UCSD-AML1 (cell line): ENCODE results near the gene RPL29.

Experiments used
- DNase-seq: peaks from one replicate; lab custom pipeline; 2025; ENCODE audit not compliant: unreplicated experiment; lab: John Stamatoyannopoulos, UW

The RPL29 gene

GRCh38 chr3:52026041-52026440, 30.3 kb upstream of the RPL29 start:
- no peak for DNase-seq

GRCh38 chr3:52025453-52025852, 29.8 kb upstream of the RPL29 start:
- DNase-seq: no peak

- DNase-seq: no peak
Observed at GRCh38 chr3:52024765-52025452, 29.2 kb upstream of the RPL29 start.

- DNase-seq: no peak
Observed at GRCh38 chr3:52023860-52024764, 28.4 kb upstream of the RPL29 start.

DNA sequence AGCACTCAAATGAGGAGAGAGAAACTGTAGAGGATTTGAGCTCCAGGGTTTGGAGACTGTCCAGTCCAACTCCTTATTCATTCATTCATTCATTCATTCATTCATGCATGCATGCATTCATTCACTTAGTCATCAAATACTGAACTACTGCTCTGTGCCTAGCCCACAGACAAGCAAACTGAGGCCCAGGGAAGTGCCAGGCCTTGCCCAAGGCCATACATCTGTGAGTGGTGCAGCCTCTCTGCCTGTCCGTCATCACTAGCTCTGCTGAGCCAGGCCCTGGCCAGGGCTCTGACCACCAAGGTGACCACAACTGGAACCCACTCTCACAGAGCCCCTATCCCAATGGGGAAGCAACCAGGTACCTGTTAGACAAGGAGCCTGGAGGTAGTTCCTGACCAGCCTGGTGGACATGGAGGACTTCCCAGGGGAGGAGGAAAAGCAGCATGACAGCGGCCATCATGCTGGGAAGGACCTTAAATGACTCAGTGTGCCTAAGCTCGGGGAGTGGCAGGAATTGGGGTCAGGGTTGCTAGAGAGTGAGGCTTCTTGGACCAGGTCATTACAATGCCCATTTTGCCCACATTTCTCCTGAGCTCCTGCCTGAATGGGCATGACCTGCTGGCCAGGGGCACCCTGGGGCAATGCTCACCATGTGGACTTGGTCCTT, 27.5 kb upstream of the RPL29 start:
- DNase-seq: no peak

GRCh38 chr3:52022323-52023100, 26.8 kb upstream of the RPL29 start:
- DNase-seq: no peak

DNA sequence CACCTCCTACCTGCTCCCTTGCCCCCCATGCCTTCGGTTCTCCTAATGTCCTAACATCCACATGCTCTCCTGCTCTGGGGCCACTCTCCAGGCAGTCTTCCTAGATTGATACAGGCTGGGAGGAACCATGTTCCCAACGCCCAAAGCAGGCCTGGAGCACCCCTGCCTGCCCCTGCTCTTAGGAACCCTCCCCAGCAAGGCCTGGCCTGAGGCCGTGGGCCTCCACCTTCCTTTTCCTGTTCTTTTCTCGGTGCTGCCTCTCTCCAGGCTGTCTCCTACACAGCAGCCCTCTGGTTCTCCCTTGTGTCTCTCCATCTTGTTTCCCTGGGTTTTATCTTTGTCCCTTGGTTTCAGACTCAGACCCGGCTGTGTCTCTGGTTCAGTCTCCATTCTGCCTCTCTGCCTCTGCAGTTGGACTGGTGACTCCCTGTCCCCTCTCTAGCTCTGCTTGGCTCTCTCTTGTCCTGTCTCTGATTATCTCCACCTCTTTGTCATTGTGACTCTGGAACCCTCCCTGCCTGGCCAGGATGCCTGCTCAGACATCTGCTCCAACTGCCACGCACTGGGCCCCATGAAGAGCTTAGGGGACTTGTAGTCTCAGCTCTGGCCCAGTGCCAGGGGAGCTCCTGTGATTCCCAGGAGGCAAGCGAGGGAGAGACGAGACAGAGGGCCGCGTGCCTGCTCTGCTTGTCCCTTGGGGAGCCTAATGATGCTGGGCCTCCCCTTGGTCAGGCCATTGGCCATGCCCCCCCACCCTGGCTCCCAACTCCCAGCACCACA, 26.0 kb upstream of the RPL29 start:
- no peak for DNase-seq

GRCh38 chr3:52020796-52021195, 25.1 kb upstream of the RPL29 start:
- no peak for DNase-seq

DNA sequence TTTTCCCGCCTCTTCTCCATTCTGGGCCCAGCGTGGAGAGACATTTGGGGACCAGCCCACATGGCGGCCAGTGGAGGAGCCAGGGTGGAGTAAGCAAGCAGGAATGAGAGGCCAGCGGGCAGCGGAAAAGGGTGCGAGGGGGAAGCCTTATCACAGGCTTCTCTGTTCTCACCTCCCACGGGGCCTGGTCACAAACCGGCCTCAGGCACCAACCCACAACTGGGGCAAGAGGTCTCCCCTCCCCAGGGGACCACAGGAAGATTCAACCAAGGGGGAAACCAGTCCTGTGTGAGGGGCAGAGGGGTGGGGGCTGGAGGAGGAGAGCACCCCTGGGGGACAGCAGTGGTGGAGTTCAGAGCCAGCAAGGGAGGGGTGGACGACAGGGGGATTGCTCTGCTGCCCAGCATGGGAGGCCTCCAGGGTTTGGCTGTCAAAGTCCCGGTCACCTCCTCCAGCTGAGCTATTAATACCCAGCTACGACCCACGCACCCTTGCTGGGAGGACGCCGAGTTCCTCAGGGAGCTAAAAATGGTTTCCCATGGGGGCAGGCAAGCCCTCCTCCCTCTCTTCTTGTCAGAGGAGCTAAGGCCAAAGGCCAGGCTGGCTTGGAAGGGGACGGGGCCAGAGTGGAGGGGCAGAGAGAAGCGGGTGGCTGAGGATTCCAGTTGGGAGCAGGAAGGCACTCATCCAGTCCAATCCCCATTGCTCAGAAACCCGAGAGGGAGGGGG, 23.8 kb upstream of the RPL29 start:
- DNase-seq: no peak

DNA sequence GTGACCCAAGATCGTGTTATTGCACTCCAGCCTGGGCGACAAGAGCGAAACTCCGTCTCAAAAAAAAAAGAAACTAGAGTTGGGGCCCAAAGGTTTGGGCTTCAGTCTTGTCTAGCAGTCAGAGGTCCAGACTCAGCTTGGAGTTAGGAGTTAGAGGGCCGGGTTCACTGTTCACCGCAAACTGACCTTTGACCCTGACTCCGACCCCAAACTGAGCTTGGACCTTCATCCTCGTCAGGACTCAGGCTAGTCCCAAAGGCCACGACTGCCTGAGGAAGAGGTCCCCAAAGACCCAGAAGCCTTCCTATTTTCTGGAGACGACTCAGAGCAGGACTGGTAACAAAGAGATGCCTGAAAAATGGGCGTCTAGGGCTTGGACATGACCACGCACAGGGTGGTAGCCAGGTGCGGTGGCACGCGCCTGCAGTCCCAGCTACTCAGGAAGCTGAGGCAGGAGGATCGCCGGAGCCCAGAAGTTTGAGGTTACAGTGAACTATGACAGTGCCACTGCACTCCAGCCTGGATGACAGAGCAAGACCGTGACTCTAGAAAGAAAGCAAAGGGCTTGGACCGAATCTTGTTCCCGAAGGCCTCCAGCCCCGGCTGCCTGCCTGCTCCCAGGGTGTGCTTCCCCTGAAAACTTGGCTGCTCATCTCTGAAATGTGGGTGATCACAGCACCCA, 22.8 kb upstream of the RPL29 start:
- DNase-seq: no peak

DNA sequence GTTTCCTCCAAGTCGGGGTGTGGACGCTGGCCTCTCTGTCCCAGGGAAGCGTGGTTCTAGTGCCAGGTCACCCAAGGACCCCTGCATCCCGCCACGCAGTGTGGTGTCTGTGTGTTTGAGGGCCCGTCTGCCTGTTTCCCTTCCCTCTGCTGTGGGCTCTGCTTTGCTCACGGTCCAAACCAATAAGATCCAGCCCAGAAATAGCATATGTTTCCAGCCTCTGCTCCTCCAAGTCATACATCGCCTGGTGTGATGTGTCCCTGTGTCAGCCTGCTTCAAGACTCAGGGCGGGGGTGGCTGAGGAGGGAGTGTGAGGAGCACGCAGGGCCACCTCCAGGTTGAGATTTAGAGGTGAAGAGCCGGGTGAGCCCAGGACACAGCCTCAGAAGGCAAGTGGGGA, 21.9 kb upstream of the RPL29 start:
- no peak for DNase-seq

DNA sequence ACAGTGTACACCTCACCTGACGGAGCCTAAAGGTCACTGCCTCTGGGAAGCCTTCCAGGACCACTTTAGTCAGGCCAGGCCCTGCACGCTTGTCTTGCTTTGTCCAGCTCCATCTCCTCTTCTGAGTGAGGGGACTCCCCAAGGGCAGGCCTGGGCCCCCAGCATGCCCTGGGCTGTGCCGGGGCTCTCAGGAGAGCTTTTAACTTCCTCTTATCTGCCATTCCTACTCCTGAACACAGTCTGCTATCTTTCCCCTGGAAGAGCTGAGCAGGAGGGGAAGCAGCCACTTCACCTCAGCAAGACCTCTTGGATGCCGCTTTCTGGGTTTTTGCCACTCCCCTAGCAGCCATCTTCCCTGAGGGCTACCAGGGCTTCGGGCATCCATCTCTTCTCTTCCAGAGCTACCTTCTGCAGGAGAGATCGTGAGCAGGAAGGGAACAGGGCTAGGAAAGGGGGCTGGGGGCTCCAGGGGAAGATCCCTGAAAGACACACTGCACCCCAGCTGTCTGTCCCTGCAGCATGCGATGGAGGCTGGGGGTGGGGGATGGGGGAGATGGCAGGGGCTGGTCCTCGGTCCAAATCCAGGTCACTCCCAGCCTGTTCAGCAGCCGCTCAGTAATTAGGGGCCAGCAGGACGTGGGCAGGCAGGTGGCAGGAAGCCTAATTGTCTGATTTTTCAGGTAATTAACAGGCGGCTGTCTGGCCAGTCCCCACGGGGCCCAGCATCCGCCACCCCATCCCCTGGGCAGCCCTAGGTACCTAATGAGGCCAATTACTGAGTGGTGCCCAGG, 19.9 kb upstream of the RPL29 start:
- DNase-seq: no peak

GRCh38 chr3:52014613-52015012, 18.9 kb upstream of the RPL29 start:
- peak; percentile 63 for DNase-seq

DNA sequence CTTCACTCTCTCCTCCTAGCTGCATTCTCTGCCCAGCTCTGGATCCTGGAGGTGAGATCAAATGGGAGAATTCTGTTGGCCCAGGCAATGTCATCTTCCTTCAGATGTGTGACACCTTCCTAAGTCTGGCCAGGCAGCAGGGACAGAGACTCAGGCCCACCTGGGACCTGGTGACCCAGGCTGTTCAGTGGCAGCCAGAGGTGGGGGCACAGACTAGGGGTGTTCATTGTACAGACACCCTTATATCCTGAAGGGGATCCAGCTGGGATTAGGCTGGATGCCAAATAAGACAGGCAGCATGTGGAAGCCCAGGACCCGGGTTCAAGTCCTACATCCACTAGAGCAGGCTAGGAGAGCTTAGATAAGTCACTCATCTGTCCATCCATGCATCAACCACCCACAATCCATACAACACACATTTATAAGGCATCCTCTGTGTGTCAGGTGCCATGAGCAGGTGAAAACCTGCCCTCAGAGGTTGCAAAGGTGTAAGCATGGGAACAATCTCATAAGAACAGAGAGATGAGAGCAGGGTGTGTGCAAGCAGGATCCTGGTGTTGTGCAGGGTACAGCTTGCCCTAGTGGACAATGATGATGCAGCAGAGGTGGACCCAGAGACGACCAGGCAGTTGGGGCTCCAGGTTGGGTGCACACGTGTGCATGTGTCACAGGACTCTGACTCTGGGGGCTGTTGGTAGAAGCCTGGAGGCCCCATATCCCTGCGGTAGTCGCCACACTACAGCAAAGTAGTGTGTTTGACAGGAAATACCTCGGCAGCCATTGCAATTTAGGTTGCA, 18.3 kb upstream of the RPL29 start:
- no peak for DNase-seq

DNA sequence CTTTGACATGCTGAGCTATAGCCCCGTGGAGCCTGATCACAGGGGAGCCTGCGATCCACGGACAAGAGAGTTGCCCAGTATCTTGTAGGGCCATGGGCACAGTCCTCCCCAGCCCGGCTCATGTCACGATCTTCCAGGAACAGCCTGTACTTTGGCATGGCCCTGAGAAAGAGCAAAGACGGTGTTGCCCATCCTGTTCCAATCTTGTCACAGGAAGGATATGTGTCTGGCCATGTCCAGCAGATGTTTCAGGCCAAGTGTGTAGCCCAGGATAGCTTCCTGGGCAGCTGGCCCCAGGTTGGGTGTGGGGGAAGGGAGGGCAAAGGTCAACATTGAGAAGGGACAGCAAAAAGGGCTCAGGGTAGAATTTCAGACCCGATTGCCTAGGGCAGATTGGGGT, 17.0 kb upstream of the RPL29 start:
- no peak for DNase-seq

DNA sequence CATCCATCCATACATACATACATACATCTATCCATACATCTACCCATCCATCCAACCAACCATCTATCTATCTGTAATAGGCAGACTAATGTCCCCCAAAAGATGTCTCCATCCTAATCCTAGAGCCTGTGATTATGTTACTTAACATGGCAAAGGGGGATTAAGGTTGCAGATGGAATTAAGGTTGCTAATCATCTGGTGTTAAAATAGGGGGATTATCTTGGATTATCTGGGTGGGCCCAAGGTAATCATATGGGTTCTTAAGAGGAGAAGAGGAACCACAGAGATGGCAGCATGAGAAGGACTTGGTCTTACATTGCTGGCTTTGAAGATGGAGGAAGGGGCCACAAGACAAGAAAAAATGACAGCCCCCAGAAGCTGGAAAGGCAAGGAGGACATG, 14.7 kb upstream of the RPL29 start:
- no peak for DNase-seq

DNA sequence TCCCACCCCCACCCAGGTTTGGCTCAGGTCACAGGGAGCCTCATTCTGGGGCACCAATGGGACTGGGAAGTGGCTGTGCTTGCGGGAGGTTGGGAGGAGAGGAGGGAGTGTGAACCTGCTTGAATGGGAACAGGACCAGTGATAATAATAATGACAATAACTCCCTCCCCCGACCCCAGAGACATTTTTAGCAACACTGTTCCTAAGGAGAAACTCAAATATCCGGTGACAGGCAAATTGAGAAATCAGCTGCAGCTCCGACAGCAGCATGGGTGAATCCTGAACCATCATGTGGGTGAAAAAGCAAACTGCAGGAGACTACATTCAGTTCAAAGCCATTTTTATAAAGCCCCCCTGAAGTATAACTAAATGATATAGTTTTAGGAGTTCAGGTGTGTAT, 11.6 kb upstream of the RPL29 start:
- no peak for DNase-seq

GRCh38 chr3:52006820-52007133, 11.1 kb upstream of the RPL29 start:
- no peak for DNase-seq
